PC-3 (cell line): Measurements from ENCODE around the gene BCAS4.

ENCODE experiments used
- EZH2phosphoT487 ChIP-seq: fragments of 300-600 bp; sonication (generic); IDR thresholded peaks from 2 replicates; pipeline ENCODE4 v1.6.1; 2018; ENCODE audit warnings: mild to moderate bottlenecking, antibody characterized with exemption, low read length, borderline replicate concordance
- TF ChIP-seq, protein P1 (sequence below): fragments of 300-600 bp; sonication (generic); conservative IDR thresholded peaks from 2 replicates; pipeline ENCODE4 v1.5.1; 2017; ENCODE audit warnings: antibody characterized with exemption, low read depth, mild to moderate bottlenecking, low read length

DNA sequence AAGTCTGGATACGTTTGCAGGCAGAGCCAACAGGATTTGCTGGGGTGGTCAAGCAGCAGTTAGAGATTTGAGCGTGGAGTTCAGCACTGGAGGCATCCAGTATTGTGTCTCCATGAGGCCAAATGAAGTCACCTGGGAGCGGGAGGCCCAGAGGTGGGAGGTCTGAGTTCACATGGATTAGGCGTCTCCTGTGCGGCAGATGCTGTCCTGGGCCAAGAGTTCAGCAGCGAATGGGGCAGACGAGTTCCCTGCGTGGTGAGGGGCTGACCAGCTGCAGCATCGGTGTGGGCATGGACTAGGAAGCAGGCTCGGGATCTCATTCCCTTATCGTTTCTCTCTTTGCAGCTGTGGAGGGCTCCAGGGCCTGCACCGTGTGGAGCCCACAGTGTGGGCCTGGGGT, 66.2 kb downstream of the BCAS4 start:
- TF ChIP-seq, protein P1, sequence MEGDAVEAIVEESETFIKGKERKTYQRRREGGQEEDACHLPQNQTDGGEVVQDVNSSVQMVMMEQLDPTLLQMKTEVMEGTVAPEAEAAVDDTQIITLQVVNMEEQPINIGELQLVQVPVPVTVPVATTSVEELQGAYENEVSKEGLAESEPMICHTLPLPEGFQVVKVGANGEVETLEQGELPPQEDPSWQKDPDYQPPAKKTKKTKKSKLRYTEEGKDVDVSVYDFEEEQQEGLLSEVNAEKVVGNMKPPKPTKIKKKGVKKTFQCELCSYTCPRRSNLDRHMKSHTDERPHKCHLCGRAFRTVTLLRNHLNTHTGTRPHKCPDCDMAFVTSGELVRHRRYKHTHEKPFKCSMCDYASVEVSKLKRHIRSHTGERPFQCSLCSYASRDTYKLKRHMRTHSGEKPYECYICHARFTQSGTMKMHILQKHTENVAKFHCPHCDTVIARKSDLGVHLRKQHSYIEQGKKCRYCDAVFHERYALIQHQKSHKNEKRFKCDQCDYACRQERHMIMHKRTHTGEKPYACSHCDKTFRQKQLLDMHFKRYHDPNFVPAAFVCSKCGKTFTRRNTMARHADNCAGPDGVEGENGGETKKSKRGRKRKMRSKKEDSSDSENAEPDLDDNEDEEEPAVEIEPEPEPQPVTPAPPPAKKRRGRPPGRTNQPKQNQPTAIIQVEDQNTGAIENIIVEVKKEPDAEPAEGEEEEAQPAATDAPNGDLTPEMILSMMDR, result no peak
- no peak for TF ChIP-seq EZH2phosphoT487
